ENCODE measurements around the gene SOS1. TPM values are rescaled to one million over a fixed set of nuclear protein-coding genes. Genes with fewer than 3 reads are reported as not detected.
A peak's percentile ranks its signal among the peaks of the same experiment; 100 is the strongest.
"Not testable (repeated sequence)": the region's sequence is repeated elsewhere in the genome, so short reads cannot be mapped to it uniquely, and the experiment has no call there.

Gene SOS1
- total RNA-seq: 5.9 and 7.3 TPM in 2 replicates

DNA sequence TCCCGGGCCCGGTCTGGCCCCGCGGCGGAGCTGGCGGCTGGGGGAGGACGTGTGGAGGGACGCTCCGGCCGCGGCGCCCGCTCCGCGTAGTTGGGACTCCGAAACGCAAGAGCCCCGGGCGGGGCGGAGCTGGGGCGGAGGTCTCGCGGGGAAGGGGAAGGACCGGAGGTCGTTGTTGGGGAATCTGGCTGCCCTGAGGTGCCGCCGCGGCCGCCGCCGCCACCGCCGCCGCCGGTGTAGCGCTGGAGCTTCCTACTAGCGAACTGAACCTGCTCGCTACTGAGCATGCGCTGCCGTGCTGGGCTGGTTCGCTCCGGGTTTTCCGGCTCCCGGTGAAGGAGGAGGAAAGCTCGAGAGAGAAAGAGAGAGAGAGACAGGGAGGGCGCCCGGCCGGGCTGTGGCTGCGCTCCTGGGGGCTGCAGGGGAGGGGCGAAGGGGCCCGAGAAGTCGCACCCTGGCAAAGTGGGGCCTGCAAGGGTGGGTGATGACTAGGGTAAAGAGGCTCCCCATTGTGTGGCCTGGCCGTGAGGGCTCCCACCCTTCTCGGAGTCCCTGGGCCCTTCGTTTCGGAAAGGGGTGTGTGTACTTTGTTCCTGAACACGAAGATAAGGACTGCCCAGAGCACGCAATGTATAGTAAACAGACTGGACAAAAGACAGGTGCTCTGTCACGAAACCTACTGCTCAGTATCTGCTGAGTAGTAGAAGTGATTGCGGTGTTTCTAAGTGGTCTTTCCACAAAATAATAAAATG is at the start of gene SOS1:
Gene SOS1 (minus strand): TSS at position 281 of the 752 bp plus-strand sequence. CDS start 629 bp downstream, outside the sequence.
- peak; percentile 94 to 95 for DNase-seq (ENCODE audit: low read depth in 2 of 2)

DNA sequence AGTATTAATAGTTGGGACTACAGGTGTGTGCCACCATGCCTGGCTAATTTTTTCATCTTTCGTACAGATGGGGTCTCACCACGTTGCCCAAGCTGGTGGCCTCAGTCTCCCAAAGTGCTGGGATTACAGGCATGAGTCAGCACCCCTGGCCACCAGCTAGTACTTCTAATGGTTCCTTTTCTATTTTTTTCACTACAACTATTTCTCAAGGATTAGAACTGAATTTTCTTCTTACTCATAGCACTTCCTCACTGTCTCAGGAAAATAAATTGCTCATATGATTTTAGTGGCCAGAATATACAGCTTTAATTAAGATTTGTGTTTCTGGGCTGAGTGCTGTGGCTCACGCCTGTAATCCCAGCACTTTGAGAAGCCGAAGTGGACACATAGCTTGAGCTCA is 43.2 kb upstream of the SOS1 start:
- no peak for DNase-seq (ENCODE audit: low read depth in 2 of 2)

DNA sequence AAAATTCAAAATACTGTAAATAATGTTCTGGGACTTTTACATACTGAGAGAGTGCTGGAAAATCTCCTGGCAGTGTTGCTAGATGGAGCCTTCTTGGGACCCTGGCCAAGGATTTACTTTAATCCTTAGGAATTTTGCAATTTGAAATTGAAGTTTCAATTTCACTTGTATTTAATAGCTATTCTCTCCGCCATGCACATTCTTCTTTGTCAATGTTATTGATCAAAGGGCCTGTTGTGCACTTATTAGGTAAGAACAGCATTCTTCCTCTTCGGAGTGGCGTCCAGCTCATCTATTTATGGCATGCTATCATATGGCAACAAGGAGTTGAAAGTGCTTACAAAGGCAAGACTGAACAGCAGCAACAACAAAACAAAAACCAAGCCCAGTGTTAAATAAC is 40.1 kb upstream of the SOS1 start:
- no peak for DNase-seq (ENCODE audit: low read depth in 2 of 2)

DNA sequence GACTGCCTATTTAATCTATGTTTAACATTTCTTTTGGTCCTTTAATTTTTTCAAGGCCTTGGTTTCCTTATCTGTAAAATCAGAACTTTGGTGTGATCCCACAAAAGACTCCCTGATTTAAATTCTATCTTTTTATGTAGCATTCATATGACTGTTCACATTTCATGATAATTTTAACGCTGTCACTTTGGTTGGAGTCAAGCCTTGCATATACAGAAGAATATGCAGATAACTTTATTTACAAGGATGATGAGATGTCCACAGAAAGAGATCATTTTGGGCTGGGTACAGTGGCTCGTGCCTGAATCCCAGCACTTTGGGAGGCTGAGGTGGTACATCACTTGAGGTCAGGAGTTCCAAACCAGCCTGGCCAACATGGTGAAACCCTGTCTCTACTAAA is 38.4 kb upstream of the SOS1 start:
- DNase-seq (ENCODE audit: low read depth in 2 of 2): no peak

DNA sequence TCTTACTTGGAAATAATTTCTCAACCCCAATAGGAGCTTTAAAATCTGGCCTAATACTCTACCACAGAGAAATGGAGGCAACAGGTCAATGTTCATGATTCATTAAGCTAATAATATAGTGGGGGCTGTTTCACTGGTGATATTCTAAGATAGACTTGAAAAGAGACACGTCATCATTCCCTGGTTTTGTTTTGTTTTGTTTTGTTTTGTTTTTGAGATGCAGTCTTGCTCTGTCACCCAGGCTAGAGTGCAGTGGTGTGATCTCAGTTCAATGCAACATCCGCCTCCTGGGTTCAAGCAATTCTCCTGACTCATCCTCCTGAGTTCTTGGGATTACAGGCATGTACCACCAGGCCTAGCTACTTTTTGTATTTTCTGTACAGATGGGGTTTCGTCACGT is 37.5 kb upstream of the SOS1 start:
- peak in 1 of 2 donors; percentile 2 for DNase-seq (ENCODE audit: low read depth in 2 of 2)

DNA sequence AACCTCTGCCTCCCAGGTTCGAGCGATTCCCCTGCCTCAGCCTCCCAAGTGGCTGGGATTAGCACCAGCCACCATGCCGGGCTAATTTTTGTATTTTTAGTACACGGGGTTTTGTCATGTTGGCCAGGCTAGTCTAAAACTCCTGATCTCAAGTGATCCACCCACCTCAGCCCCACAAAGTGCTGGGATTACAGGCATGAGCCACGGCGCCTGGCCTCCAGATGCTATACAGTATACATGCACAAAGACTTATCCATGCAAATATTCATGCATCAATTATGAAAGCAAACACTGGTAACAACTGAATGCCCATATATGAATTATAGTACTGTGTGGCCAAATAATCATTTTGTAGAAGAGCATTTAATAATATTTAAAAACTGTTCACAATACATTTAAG is 36.0 kb upstream of the SOS1 start:
- no peak for DNase-seq (ENCODE audit: low read depth in 2 of 2)

DNA sequence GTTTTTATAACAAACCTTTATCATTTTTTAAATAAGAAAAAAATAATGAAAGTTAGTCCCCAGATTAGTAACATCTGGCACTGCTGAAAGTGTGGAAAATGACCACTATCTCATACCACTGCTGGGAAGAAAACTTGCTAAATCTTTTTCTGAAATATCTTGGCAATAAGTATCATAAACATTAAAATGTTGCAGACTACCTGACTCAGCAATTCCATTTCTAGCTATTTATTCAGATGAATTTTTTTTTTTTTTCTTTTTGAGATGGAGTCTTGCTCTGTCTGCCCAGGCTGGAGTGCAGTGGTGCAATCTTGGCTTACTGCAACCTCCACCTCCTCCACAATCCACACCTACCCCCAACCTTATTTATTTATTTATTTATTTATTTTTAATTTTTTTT is 35.3 kb upstream of the SOS1 start:
- DNase-seq (ENCODE audit: low read depth in 2 of 2): no peak

DNA sequence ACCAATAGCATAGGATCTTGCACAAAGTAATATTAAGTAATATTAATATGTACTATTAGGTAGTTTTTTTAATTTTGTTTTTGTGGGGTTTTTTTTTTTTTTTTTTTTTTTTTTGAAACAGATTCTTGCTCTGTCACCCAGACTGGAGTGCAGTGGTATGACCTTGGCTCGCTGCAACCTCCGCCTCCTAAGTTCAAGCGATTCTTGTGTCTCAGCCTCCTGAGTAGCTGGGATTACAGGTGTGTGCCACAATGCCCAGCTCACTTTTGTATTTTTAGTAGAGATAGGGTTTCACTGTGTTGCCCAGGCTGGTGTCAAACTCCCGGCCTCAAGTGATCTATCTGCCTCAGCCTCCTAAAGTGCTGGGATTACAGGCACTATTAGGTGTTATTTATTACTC is 34.7 kb upstream of the SOS1 start:
- DNase-seq (ENCODE audit: low read depth in 2 of 2): not testable (repeated sequence)

DNA sequence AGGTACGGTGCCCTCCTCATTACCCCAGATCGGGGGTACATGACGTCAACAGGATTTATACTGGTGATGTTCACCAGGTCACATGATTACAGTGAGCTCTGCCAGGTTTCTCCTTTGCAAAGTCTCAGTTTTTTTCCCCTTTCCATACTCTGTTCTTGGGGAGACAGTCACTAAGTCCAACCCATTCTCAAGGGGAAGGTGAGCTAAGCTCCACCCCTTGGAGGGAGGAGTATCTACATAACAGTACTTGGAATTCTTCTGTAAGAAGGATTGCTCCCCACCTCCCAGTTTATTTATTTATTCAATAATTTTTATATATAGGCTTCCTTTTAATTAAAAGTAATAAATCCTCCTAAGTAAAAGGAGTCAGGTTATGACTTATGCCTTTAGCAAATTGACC is 34.1 kb upstream of the SOS1 start:
- no peak for DNase-seq (ENCODE audit: low read depth in 2 of 2)

DNA sequence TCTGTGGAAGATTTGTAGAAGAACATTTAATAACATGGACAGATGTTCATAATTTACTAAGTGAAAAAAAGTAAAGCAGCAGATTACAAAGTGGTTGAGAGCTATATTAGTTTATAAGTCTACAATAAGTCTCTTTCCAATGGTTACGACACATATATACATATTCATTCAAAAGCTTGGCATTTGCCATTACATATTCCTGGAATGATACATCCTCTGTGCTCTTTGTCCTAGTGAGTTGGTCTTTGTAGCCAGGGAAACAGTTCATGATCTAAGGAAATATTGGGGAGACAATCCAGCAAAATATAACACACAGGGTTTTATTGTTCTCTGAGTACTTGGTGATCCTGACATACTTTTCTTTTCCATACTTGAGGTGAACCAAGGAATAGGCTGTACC is 32.5 kb upstream of the SOS1 start:
- no peak for DNase-seq (ENCODE audit: low read depth in 2 of 2)

DNA sequence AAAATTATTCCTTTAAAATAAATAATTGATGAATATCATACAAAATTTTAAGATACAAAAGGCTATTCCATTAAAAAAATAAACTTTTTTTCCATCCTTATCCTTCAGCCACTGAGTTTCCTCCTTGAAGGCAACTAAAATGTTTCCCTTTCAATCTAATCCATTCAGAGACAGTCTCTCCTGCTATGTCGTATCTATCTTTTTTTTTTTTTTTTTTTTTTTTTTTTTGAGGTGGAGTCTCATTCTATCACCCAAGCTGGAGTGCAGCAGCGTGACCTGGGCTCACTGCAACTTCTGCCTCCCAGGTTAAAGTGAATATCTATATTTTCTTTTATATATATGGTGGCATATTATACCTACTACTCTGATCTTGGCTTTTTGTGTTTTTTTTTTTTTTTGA is 31.7 kb upstream of the SOS1 start:
- DNase-seq (ENCODE audit: low read depth in 2 of 2): no peak

DNA sequence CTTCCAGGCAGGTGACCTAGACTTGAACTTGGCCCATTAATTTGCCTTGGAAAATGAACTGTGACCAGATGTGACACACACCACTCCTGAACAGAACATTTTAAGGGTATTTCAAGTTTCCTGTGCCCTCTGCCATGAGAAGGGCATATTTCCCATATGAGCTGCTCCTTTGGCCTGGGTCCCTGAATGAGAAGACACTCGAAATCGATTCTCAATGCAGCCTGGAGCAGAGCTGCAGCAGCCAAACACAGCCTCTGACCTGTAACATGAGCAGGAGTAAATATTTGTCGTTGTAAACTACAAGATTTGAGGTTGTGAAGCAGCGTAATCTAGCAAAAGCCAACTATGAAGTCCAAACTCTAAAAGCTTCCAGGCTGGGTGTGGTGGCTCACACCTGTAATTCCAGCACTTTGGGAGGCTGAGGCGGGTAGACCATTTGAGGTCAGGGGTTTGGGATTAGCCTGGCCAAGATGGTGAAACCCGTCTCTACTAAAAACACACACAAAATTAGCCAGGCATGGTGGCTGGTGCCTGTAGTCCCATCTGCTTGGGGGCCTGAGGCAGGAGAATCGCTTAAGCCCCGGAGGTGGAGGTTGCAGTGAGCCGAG is 30.1 kb upstream of the SOS1 start:
- no peak for DNase-seq (ENCODE audit: low read depth in 2 of 2)

DNA sequence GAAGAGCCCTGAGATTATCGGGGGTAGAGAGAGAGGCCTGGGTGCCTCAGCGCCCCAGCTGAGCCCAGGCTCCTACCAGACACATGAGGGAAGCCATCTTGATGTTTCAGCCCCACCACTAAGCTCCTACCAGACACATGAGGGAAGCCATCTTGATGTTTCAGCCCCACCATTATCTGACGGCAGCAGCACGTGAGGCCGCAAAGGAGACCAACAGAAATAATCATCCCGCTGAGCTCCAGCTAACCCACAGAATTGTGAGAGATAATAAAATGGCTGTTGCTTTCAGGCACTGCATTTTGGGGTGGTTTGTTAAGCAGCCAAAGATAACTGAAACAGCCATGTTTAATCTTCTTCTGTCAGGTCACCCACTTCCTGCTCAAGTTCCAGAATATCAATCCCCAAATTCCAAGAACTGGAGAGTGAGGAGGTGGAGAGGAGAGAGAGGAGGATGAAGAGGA is 29.3 kb upstream of the SOS1 start:
- no peak for DNase-seq (ENCODE audit: low read depth in 2 of 2)

DNA sequence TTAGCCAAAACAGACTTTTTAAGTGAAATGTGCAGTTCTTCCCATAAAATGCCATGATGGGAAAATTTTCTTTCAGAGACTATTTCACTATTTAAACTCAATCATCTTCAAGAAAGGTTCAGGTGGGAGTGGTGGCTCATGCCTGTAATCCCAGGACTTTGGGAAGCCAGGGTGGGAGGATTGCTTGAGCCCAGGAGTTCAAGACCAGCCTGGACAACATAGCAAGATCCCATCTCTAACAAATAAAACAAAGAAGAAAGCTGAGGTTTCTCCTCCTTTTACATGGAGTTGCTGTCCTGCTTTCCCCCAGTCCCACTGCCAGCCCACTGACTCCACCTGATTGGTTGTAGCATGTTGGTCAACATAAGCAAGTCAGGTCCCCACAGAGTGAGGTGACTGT is 25.8 kb upstream of the SOS1 start:
- DNase-seq (ENCODE audit: low read depth in 2 of 2): no peak

DNA sequence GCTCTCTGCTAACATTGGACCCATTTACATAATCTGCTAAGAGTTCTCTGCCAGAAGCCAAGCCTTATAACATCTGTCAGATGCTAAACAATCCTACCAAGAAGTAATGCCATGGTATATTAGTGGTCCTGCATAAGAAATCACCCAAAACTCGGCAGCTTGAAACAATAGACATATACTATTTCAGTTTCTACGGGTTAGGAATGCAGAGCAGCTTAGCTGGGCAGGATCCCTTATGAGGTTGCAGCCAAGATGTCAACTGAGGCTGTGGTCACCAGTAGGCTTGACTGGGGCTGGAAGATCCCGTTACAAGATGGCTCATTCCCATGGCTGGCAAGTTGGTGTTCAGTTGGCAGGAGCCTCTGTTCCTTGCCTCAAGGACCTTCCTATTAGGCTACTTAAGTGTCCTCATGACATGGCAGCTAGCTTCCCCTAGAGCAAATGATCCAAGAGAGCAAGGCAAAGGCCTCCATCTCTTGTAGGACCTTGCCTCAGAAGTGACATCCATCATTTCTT is 25.1 kb upstream of the SOS1 start:
- DNase-seq (ENCODE audit: low read depth in 2 of 2): no peak

DNA sequence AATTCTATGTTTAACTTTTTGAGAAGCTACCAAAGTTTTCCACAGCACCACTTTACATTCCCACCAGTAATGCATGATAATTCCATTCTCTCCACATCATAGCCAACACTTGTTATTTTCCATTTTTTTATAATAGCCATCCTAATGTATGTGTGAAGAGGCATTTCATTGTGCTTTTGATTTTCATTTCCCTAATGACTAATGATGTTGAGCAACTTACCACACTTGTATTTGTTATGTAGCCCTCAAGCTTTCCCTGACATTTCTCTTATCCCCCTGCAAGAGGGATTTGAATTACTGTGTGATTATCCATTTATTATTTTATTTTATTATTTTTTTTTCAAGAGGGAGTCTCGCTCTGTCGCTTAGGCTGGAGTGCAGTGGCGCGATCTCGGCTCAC is 23.6 kb upstream of the SOS1 start:
- DNase-seq (ENCODE audit: low read depth in 2 of 2): no peak

DNA sequence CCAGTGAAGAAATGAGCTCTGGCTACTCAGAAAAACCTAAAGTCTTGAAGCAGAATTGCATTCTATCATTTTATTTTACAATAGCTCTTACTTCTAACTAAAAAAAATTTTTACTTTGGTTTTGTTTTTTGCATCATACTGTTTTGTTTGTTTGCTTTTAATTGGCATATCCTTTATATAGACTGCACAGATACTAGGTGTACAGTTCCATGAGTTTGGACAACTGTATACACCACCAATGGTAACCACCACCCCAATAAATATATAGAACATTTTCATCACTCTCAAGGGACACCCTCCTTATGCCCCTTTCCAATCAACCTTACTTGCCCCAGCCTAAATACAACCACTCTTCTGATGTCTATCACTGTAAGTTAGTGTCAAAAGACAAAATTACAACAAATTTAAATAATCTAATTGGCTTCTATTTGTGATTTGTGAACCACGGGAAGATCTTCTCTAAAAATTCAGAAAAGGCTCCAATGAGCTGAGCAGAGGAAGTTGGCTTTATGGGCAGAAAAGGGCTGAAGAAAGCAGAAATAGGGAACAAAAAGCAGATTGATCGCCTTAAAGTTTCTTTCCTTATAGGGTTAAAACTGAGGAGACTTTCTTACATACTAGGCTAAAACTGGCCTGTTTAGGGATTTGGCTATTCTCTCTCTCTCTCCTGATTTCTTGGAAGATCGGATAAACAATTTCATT is 22.2 kb upstream of the SOS1 start:
- DNase-seq (ENCODE audit: low read depth in 2 of 2): no peak

DNA sequence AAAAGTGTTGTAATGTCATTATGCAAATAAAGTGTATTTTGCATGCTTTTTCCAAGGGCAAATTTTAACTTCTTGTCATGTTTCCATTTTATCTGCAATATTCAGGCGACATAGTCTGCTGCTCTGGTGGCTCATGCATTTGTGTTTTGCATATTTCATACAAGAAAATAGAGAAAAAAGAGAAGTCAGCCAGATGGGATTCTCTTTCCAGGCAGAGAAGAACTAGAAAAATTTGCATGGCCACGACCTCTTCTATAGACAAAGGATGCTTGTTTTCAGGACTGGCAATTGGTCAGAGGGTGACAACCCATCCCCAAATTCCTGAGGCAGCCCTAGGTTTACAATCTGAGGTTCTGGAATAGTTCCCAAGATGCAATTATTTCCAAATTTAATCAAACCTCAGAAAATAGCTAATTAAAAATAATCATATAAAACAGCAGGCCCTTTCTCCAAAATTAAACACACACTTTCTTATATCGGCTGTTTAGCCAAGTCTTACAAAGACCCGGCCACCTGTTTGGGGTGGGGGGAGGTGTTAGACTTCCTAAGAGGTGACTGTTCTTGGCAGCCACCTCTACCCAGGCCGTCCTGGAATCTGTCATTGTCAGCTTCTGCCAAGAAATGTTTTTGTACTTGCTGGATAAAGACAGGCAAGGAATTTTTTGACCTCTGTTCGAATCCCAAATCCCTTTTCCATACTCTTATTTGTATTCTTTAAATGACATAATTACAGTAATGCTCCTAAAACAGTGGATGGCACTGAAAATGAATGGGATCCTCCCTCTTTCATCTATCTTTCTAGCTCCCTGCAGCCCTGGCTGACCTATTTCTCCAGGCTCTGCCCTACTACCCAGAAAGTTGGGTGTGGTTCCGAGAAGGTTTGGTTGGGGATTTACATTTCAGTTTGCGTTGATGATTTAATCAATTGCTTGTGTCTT is 20.8 kb upstream of the SOS1 start:
- no peak for DNase-seq (ENCODE audit: low read depth in 2 of 2)

DNA sequence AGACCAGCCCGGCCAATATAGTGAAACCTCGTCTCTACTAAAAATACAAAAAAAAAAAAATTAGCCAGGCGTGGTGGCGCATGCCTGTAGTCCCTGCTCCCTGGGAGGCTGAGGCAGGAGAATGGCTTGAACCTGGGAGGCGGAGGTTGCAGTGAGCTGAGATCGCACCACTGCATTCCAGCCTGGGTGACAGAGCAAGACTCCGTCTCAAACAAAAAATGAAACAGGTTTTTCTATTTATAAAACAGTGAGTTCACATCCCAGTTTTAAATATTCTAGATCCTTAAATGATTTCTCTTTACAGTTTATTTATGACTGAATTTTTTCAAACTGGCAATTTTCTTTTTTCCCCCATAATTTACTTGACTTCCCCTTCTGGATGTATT is 20.1 kb upstream of the SOS1 start:
- not testable (repeated sequence) for DNase-seq (ENCODE audit: low read depth in 2 of 2)

DNA sequence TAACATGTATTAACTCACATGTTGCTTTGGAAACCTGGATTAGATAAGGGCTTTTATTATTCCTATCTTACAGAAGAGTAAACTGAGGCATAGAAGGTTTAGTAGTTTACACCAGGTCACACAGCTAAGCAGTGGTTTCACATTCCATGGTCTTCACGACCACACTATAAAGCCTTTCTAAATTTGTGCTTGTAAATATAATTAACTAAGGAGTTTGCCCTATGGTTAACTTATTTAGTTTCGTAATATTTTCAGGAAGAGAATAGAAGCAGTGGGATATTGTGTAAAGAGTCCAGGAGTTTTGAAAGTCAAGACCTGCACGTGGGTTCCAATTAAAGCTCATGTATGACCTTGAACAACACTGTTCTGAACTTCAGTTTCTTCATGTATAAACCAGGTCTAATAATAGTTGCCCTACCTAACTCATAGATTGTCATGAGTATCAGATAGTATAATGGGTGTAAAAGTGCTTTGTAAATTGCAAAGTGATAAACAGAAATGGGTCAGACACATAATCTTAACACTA is 19.5 kb upstream of the SOS1 start:
- DNase-seq (ENCODE audit: low read depth in 2 of 2): no peak
